DMS79 treated with DMSO at 0.1 percent for 48 hours (cell line): Measurements from ENCODE around the gene KRTAP5-11.
"Not testable (repeated sequence)": the region's sequence is repeated elsewhere in the genome, so short reads cannot be mapped to it uniquely, and the experiment has no call there.

Experiments used
- DNase-seq: peaks from one replicate; lab custom pipeline; 2025; lab: John Stamatoyannopoulos, UW

KRTAP5-11 gene

GRCh38 chr11:71555508-71555907 lies 27.2 kb downstream of the KRTAP5-11 start:
- DNase-seq, result no peak

- no peak for DNase-seq
These were observed 27.7 kb downstream of the KRTAP5-11 start for GRCh38 chr11:71554996-71555395.

GRCh38 chr11:71551711-71552110 lies 31.0 kb downstream of the KRTAP5-11 start:
- no peak for DNase-seq

DNA sequence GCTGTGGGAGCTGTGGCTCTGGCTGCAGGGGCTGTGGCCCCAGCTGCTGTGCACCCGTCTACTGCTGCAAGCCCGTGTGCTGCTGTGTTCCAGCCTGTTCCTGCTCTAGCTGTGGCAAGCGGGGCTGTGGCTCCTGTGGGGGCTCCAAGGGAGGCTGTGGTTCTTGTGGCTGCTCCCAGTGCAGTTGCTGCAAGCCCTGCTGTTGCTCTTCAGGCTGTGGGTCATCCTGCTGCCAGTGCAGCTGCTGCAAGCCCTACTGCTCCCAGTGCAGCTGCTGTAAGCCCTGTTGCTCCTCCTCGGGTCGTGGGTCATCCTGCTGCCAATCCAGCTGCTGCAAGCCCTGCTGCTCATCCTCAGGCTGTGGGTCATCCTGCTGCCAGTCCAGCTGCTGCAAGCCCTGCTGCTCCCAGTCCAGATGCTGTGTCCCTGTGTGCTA lies 33.9 kb downstream of the KRTAP5-11 start:
- DNase-seq, result no peak

- no peak for DNase-seq
These were observed 34.6 kb downstream of the KRTAP5-11 start, which contains the start of gene KRTAP5-9 for GRCh38 chr11:71548120-71548519. TSS of gene KRTAP5-9 (plus strand) at chr11:71548420. CDS start at chr11:71548658, 238 bp downstream.

DNA sequence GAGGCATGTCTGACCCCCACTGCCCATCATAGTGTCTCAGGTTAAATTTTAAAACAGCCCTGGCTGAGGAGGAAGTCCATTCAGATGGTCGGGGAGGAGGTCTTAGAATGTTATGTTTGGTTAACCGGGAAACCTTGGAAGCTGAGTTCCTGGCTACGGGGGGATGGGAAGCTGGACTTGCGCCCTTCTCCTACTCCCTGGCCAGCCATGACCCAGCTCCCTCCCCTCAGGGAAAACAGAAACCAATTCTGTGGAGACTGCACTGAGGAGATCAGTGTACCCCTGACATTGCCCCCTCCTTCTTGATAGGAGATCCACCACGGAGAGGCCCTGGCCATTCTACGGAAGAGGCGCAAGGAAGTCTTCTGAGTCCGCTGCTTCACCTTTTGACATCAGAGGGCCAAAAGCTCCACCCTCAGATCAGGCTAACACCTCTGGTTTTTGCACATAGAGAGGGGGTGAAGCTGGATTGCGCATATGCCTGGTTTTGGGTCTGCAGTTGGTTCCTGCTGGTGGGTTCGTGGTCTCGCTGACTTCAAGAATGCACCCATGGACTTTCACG lies 37.2 kb downstream of the KRTAP5-11 start:
- no peak for DNase-seq

DNA sequence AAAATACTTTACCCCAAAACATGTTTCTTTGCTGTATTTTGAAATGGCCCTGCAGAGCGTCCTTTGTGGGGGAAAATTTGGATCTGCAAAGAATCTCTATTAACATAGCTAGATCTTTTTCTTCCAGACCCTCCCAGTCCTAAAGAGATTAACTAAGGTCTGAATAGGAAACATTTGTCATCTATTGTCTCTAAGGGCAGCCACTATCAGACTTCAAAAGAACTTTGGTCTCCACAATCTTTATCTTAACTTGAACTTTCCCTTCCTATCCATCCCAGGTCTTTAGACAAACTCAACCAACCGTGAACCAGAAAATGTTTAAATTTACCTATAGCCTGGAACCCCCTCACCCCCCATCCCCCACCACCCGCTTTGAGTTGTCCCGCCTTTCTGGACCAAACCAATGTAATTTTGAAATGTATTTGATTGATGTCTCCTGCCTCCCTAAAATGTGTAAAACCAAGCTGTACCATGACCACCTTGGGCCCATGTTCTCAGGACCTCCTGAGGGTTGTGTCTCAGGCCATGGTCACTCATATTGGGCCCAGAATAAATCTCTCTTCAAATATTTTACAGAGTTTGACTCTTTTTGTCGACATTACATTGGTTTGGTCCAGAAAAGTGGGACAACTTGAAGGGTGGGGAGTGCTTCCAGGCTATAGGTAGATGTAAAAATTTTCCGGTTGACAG lies 38.0 kb downstream of the KRTAP5-11 start:
- DNase-seq, result no peak

DNA sequence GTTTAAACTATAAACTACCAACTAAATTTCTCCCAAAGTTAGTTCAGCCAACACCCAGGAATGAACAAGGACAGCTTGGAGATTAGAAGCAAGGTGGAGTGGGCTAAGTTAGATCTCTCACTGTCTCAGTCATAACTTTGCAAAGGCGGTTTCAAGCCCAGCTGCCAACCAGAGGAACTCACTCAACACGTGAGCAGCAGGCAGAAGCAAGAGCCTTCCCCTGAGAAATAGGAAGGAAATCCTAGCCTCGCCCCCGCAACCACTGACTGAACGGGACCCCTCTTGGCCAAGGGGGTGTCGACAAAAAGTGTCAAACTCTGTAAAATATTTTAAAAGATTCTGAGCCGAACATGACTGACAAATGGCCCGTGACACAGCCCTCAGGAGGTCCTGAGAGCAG lies 38.8 kb downstream of the KRTAP5-11 start:
- no peak for DNase-seq

DNA sequence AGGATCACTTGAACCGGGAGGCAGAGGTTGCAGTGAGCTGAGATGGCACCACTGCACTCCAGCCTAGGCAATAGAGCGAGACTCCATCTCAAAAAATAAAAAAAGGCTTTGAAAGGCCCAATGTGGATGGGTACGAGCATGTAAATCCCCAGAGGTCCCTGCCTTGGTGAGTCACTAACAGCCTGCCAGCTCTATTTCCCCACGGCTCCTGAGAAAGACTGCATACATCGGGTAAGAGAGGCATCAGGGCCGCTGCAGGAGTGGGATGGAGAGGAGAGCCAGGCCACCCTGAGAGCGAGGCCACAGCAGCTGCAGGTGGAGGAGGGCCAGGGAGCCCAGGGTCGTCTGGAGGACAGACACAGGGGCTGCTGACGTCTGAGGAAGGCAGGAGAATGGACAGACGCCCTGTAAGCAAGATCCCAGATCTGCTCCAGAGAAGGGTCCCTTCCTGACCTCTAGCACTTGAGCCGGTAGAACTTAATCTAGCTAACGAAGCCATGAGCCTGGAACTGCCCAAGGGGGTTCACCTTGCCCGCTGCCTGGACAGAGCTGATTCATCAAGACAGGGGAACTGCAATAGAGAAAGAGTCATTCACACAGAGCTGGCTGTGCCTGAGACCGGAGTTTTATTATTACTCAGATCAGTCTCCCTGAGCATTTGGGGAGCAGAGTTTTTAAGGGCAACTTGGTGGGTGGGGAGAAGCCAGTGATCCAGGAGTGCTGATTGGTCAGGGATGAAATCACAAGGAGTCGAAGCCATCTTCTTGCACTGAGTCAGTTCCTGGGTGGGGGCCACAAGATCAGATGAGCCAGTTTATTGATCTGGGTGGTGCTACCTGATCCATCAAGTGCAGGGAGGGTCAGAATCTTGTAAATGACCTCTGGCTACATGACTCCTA lies 39.5 kb downstream of the KRTAP5-11 start:
- no peak for DNase-seq

DNA sequence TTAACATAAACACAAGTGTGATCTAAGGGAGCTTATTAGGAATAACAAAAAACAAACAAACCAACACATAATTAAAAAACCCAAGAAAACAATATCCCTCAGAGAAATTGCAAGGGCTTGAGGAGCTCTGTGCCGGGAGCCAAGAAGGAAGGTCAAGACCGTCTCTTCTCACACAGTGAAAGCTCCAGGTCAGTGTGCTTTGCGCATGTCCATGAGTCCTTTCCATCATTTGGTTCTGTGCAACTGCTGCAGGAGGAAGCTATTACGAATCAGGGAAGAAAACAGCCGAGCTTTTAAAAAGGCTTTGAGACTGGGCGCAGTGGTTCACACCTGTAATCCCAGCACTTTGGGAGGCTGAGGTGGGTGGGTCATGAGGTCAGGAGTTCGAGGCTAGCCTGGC lies 40.3 kb downstream of the KRTAP5-11 start:
- no peak for DNase-seq

GRCh38 chr11:71540521-71541304 lies 42.0 kb downstream of the KRTAP5-11 start:
- DNase-seq, result not testable (repeated sequence)

GRCh38 chr11:71539971-71540370 lies 42.7 kb downstream of the KRTAP5-11 start:
- DNase-seq, result not testable (repeated sequence)

DNA sequence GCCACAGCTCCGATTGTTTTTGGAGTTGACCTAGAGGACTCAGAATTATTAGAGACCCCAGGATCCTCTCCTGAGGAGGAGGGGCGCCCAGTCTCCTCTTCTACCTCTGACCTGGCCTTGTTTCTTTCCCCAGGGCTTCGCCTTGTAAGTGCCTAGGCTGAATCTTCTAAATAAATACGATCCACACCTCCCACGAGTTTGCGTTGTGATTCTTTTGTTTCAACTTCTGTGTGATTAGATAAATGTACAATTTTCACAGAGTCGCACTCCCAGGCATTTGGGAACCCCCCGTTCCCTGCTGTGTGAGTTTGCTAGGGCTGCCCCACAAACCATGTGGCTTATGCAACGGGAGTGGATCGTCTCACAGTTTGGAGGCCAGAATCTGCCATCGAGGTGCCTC lies 43.7 kb downstream of the KRTAP5-11 start:
- no peak for DNase-seq

DNA sequence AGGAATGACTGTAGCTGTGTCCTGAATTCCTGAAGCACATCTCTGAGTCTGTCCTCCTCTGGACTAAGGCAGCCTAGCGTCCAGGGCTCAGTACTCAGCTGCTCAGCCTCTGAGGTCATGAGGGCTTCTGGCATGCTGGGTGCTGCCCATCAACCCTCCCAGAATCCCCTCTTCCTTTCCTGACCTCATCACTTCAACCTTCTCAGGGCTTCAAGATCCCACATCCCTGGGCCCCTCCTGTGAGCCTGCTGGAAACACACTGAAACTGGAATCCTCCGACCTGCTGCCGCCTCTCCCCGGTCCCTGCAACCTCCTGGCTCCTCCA lies 44.0 kb downstream of the KRTAP5-11 start:
- no peak for DNase-seq

DNA sequence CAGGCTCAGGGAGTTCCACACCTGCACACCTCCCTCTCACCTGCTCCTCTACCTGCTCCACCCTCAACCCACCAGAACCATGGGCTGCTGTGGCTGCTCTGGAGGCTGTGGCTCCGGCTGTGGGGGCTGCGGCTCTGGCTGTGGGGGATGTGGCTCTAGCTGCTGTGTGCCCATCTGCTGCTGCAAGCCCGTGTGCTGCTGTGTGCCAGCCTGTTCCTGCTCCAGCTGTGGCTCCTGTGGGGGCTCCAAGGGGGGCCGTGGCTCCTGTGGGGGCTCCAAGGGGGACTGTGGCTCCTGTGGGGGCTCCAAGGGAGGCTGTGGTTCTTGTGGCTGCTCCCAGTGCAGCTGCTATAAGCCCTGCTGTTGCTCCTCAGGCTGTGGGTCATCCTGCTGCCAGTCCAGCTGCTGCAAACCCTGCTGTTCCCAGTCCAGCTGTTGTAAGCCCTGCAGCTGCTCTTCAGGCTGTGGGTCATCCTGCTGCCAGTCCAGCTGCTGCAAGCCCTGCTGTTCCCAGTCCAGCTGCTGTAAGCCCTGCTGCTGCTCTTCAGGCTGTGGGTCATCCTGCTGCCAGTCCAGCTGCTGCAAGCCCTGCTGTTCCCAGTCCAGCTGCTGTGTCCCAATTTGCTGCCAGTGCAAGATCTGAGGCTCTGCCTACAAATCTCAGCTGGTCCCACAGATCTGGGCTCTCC lies 44.6 kb downstream of the KRTAP5-11 start, which contains the start of gene KRTAP5-8:
KRTAP5-8 (plus strand) TSS at position 49 of the 689 bp plus-strand sequence; CDS start at position 80, 31 bp downstream.
- not testable (repeated sequence) for DNase-seq

DNA sequence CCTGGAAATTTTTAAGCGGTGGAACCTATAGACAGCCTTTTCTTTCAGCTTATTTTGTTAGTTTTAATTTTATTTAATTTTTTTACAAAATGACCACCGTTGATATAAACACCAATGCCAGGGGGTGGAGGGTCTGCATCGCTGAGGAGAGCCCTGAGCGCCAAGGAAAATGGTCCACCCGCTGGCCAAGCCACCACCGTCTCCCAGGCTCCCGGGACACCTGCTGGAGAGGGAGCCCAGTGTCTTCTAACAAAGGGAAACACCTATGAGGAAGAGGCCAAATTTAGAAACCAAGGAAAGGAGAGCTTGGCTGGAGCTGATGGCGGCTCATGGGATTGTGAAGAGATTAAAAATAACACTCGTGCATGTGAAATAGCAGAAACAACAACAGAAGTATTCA lies 45.1 kb downstream of the KRTAP5-11 start:
- DNase-seq, result no peak

DNA sequence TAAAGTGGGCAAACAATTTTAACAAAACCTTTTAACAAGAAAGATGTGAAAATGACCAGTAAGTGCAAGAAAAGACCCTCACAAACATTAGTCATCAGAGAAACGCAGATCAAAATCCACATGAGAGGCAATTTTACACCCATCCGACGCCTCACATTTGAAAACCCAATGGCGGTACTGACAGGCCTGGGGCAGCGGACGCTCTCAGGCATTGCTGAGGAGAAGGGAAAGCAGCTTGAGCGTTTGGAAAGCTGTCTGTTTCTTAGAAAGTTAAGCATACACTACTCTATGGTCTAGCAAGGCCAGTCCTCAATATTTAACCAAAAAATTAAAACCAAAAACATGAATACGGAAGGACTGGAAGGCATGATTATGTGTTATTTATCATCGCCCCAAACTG lies 46.9 kb downstream of the KRTAP5-11 start:
- no peak for DNase-seq

DNA sequence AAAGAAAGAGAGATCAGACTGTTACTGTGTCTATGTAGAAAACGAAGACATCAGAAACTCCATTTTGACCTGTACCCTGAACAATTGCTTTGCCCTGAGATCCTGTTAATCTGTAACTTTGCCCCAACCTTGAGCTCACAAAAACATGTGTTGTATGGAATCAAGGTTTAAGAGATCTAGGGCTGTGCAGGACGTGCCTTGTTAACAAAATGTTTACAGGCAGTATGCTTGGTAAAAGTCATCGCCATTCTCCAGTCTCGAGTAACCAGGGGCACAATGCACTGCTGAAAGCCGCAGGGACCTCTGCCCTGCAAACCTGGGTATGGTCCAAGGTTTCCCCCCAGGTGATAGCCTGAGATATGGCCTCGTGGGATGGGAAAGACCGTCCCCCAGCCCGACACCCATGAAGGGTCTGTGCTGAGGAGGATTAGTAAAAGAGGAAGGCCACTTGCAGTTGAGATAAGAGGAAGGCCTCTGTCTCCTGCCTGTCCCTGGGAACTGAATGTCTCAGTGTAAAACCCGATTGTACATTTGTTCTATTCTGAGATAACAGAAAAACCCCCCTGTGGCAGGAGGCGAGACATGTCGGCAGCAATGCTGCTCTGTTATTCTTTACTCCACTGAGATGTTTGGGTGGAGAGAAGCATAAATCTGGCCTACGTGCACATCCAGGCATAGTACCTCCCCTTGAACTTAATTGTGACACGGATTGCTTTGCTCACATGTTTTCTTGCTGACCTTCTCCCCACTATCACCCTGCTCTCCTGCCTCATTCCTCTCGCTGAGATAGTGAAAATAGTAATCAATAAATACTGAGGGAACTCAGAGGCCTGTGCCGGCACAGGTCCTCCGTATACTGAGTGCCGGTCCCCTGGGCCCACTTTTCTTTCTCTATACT lies 47.7 kb downstream of the KRTAP5-11 start:
- DNase-seq, result not testable (repeated sequence)

DNA sequence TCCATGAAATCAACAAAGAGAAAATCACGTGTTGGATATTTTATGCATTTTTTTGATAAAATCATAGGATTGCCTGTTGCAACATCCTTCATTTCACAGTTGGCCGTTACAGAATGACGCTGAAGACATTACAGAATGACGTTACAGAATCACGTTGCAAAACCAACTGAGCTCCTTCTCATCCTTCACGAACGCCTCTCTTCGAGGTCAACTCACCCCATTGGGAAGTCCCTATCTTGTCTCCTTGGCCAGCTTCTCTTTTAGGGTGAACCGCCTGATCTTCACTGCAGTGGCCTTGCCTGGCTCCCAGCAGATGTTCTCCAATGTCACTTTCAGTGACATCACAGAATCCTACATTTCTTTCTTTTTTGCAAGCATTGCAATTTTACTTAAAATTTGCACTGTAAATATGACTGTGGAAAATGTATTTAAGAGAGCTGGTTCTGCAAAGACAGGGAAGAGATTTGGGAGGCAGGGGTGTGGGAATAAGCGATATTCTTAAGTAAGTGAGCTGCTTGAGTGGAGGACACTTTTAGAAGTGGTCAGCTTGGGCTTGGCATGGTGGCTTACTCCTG lies 50.6 kb downstream of the KRTAP5-11 start:
- no peak for DNase-seq
